HG03571 (cell line): ENCODE measurements around the gene C2CD5.

ENCODE experiments used
- ATAC-seq: cut with Tn5 transposase; IDR thresholded peaks from one replicate; pipeline ENCODE4 v1.9.1; 2021; ENCODE audit not compliant: unreplicated experiment

C2CD5 gene

DNA sequence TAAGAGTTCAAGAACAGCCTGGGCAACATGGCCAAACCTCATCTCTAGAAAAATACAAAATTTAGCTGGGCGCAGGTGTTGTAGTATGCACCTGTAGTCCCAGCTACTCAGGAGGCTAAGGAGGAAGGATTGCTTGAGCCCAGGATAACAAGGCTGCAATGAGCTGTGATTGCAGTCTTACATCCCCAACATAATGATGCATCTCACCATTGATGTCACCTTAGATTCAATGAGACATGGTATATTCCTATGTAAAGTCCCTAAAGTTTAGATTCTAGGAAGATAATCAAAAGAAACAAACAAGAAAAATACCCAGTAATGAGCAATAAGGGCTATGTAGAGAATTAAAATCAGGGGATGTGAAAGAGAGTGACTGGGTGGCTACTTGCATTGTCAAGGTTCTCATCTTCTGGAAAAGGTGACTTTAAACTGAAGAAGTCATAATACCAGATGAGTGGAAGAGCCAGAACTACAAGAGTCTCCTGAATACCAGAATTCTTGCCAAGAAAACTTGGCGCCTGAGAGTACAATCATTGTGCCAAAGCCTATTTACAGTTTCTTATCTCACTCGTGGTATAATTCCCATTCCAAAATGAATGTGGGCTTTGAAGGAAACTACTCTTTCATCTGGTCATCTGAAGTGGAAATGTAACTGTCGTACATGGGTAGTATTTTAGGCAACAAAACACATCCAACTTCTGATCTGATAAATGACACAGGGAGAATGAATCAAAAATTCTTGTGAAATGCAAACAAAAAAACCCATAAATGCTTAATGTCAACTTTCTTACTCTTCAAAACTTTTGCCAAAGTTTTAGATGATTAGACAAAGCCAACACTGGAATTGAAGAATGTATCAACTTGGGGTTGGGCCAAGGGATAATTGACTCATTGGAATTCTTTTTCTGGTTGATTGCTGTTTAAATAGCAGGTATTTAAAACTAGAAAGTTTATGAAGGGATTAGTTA, 128.7 kb downstream of the C2CD5 start:
- no peak for ATAC-seq

DNA sequence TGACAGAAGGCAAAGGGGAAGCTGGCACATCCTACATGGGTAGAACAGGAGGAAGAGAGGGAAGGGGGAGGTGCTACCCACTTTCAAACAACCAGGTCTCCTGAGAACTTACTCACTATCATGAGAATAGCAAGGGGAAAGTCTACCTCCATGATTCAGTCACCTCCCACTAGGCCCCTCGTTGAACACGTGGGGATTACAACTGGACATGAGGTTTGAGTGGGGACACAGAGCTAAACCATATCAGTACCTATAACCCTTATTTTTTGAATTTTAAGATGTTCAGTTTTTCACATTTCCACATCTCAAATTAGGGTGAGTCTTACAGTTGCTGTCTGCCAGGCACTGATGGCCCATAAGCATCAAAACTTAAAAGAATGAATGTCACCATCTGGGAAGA, 129.6 kb downstream of the C2CD5 start:
- ATAC-seq, result no peak

DNA sequence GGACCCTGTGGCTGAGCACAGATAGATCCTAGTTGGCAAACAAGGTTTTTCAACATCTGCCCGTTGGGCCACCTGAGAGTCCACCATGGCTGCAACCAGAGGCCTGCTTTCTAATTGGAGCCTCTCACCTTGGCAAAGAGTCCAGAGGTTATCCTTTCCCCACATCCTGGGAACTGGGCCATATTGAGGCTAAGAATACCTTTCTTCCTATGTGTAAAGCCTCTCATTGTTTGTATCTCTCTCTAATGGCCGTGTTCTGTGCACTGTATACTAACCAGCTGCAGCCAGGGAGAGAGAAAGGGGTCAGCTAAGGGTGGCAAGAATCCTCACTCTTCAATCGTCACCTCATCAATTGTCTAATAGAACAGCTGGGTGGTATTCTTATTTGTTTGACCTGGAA, 130.8 kb downstream of the C2CD5 start:
- no peak for ATAC-seq

DNA sequence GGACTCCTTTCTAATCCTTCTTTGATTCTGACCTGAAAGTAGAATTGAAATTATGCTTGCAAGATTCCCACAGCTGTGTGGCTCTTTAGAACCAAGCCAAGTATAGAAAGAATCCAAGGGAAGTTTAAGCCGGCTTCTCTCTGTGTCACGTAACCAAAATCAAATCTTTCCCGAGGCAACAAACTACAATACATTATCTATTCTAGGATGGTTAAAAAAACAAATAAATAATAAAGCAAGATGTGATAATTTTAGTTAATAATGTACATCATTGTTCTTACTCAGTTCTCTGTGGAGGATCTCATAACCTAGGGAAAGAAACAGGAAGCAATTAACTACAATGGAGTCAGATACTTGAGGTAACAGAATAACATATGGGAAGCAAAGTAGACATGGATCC, 131.8 kb downstream of the C2CD5 start:
- no peak for ATAC-seq

DNA sequence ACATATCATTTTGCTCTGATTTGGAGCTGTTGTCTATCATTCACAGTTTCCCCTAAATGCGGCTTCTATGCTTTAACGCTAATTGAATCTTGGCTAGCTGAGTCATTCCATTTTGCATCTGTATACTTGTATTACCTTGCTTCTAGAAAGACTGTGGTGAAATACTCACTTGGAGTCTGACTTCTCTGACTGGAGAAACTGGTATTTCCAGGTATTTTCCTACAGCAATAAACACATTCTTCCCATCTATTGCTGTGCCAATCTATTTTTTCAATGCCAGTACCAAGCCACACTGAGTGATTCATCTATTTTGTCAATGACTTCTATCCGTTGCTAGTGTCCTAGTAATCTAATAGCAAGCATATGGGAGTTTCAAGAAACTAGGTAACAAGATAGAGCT, 133.9 kb downstream of the C2CD5 start:
- ATAC-seq, result no peak

DNA sequence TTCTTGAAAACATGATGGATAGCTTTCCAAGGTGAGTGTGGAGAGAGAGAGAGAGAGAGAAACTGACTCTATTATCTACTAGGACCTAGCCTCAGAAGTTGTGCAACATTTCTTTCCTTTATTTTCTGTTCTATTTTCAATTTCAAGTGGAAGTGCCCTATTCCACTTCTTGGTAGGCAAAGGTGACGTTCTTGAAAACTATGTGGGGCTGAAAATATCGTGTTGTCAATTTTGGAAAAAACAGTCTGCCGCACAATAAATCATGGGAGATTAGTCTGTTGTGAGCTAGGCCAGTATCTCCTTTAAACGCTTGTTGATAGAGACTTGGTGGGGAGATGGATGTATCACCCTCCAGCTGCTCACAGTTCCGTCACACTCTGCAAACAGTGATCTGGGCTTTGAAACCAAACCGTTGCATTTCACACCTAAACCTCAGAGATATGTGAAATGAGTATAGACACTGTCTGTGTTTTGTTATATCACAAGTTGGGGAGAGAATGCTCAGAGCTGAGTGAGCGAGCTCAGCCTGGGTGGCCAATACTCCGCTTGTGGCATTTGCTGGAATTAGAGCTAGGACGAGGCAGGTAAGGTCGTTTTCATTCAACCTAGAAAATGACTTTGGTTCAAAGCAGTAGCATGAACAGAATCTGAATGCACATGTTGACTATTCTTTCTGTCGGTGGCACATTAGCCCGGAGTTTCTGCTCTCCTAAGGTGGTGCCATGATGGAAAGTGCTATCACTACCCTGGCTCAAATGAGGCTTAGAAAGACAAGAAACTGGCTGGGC, 134.8 kb downstream of the C2CD5 start:
- peak; percentile 96 for ATAC-seq

DNA sequence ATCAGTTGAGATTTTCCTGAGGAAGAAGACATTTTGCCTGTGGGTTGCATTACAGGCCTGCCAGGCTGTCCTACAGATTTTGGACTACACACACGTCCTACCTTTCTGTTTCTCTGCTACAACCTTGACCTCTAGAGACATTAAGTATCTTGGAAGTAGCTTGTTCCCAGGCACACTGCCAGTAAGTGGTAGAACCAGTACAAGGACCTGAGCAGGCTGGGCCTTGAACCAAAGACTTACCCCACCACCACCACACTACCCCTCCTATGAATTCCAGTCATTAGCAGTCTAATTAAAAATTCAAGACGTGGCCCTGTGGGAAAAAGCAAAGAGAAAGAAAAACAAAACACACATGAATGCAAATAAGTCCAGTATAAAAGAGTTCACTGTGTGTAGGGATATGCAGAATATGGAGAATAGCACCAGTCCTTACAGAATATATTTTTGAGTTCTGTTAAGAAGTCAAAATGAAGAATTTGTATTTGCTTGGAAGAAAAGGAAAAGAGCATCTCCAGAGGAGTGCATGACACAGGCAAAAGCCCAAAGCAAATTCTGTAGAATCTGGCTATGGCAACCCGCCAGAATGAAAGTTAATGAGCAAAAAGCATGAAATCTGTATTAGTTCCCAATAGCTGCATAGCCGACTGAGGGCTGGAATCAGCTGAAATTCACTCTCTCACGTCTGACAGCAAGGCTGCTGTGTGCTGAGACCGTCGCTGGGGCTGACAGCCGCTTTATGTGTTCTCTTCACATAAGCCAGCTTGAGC, 135.5 kb downstream of the C2CD5 start:
- ATAC-seq, result no peak

DNA sequence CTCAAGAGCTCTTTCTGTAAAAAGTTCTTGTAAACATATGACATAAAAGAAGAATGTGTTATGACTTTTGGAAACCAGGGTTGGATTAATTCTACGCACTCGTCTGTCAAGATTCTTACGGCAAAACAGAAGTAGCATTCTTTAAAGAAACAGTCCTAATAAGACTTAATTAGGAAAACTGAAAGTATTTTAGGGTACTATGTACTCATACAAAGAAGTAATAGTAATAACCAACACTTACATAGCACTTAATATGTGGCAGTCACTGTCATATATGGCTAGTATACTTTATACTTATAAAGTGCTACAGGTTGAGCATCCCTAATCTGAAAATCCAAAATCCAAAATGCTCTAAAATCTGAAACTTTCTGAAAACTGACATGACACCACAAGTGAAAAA, 136.9 kb downstream of the C2CD5 start:
- ATAC-seq, result no peak

DNA sequence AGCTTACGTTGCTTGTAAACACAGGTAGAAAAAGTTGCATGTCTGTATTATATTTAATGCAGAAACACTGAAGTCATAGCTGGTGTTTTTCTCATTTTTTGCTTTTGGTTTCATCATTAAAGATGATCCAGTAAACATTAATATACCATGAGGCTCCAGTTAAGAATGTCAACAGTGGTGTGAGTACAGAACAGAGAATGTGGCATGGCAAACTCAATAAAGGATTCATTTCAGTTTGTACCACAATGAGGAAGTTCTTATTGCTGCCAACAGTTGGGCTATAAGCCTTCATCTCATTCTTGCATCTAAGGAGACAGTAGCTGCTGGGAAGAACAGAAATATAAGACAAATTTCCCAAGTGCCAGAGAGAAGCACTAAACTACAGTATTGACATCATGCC, 137.7 kb downstream of the C2CD5 start:
- peak; percentile 44 for ATAC-seq

DNA sequence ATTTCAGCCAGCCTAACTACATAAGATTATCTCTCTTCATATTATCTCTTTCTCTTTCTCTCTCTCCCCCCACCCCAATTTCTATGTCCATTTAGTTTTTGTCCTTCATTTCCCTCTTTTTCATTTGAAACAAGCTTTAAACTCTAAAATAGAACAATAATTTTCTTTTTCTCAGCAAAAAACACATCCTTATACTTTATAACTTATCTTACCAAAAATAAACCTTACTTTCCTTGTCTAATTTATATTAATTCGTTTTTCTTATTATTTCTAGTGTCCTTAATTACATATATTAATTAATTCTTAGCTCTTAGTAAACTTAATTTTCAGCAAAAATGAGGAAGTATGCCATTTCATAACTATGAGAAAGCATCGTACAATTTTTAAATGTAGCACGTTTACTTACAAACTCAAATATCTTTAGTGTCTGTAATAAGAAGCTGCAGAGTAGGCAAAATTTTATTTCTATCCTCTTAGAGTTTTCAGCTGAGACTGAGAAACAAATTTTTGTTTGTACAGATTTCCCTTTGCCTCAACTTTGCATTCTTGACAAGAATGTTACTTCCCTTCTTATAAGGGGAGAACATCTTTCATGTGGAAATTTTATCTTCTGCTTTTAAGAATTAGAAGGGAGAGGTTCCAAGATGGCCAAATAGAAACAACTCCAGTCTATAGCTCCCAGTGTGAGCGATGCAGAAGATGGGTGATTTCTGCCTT, 144.7 kb downstream of the C2CD5 start:
- ATAC-seq, result no peak
